ENCODE measurements around the gene ETS1.

The ETS1 gene

GRCh38 chr11:128575174-128575960 lies 12.0 kb downstream of the ETS1 start:
- in situ Hi-C loops (cut with HindIII; ENCODE audit: low sequenced_read_pairs) = no loop called here

- in situ Hi-C loops (cut with HindIII; ENCODE audit: low sequenced_read_pairs) = no loop called here
Measured at GRCh38 chr11:128574576-128575011, 12.8 kb downstream of the ETS1 start.

GRCh38 chr11:128573638-128574037 lies 13.7 kb downstream of the ETS1 start:
- in situ Hi-C loops (cut with HindIII; ENCODE audit: low sequenced_read_pairs) = no loop called here

GRCh38 chr11:128572965-128573364 lies 14.4 kb downstream of the ETS1 start:
- in situ Hi-C loops (cut with HindIII; ENCODE audit: low sequenced_read_pairs) = no loop called here

- in situ Hi-C loops (cut with HindIII; ENCODE audit: low sequenced_read_pairs) = no loop called here
Measured at GRCh38 chr11:128570632-128571031, 16.7 kb downstream of the ETS1 start.

- in situ Hi-C loops (cut with HindIII; ENCODE audit: low sequenced_read_pairs) = no loop called here
Measured at GRCh38 chr11:128569291-128569690, 18.1 kb downstream of the ETS1 start.

GRCh38 chr11:128568166-128568778 lies 19.1 kb downstream of the ETS1 start:
- in situ Hi-C loops (cut with HindIII; ENCODE audit: low sequenced_read_pairs) = no loop called here

- in situ Hi-C loops (cut with HindIII; ENCODE audit: low sequenced_read_pairs) = no loop called here
Measured at GRCh38 chr11:128567130-128567529, 20.2 kb downstream of the ETS1 start.

- in situ Hi-C loops (cut with HindIII; ENCODE audit: low sequenced_read_pairs) = no loop called here
Measured at GRCh38 chr11:128565881-128566280, 21.5 kb downstream of the ETS1 start.

- in situ Hi-C loops (cut with HindIII; ENCODE audit: low sequenced_read_pairs) = no loop called here
Measured at GRCh38 chr11:128564642-128565245, 22.6 kb downstream of the ETS1 start.

- in situ Hi-C loops (cut with HindIII; ENCODE audit: low sequenced_read_pairs) = no loop called here
Measured at GRCh38 chr11:128563942-128564641, 23.3 kb downstream of the ETS1 start.

GRCh38 chr11:128563308-128563707 lies 24.1 kb downstream of the ETS1 start:
- in situ Hi-C loops (cut with HindIII; ENCODE audit: low sequenced_read_pairs) = no loop called here

- in situ Hi-C loops (cut with HindIII; ENCODE audit: low sequenced_read_pairs) = no loop called here
Measured at GRCh38 chr11:128559496-128560103, 27.8 kb downstream of the ETS1 start.

GRCh38 chr11:128555606-128556005 lies 31.8 kb downstream of the ETS1 start:
- in situ Hi-C loops (cut with HindIII; ENCODE audit: low sequenced_read_pairs) = no loop called here

- in situ Hi-C loops (cut with HindIII; ENCODE audit: low sequenced_read_pairs) = no loop called here
Measured at GRCh38 chr11:128553662-128554362, 33.5 kb downstream of the ETS1 start.

GRCh38 chr11:128552783-128553661 lies 34.3 kb downstream of the ETS1 start:
- in situ Hi-C loops (cut with HindIII; ENCODE audit: low sequenced_read_pairs) = no loop called here

- in situ Hi-C loops (cut with HindIII; ENCODE audit: low sequenced_read_pairs) = no loop called here
Measured at GRCh38 chr11:128551611-128552335, 35.6 kb downstream of the ETS1 start.

- in situ Hi-C loops (cut with HindIII; ENCODE audit: low sequenced_read_pairs) = no loop called here
Measured at GRCh38 chr11:128551058-128551457, 36.3 kb downstream of the ETS1 start.
